HepG2 (cell line): ENCODE measurements around the gene RB1. TPM values are rescaled to one million over a fixed set of nuclear protein-coding genes. Genes with fewer than 3 reads are reported as not detected.

Source experiments
- ATAC-seq: fragments of 200-7000 bp; cut with Tn5 transposase; 3 replicates; pipeline ENCODE4 v1.9.1; 2020; ENCODE audit warnings: mild to moderate bottlenecking, moderate library complexity
- BruUV-seq: library from RNA; stranded (reverse); fragments of 400-500 nt; replicated peaks from 2 replicates; lab custom pipeline; 2021; lab: Mats Ljungman, UMichigan
- CTCF ChIA-PET: fragments of 300-600 bp; formaldehyde crosslinking; extraction: SDS; loops from one replicate; lab custom pipeline; 2021; ENCODE audit warnings: low total read pairs, inconsistent platforms, low intra/inter-chr PET ratio; lab: Yijun Ruan, JAX
- POLR2A ChIA-PET: fragments of 350-600 bp; sonication (Branson Sonifier 250); formaldehyde crosslinking; loops from one replicate; lab custom pipeline; 2020; ENCODE audit warnings: antibody characterized with exemption, inconsistent platforms; lab: Yijun Ruan, JAX
- DNase-seq: peaks from one replicate; pipeline ENCODE4 v3.0.0-alpha.2; 2015; ENCODE audit warnings: low spot score
- FAIRE-seq: peaks from 3 replicates; lab custom pipeline; 2011; peaks lifted over from hg19 to GRCh38; lab: Jason Lieb, UNC
- H2AFZ ChIP-seq: one replicate; pipeline ENCODE4 v1.6.1; 2011; ENCODE audit warnings: low read length, inconsistent platforms
- H3K27ac ChIP-seq: fragments of 300-600 bp; 3 replicates; pipeline ENCODE4 v1.8.0; 2011; ENCODE audit warnings: mixed run types, mild to moderate bottlenecking, mixed read lengths, low read length, inconsistent platforms; ENCODE audit not compliant: insufficient read depth; ENCODE audit errors: extremely low read length
- H3K27me3 ChIP-seq, 2 experiments: fragments of 200-600 bp in 1 of 2; 2 replicates in 1 of 2; 3 replicates in 1 of 2; pipeline versions ENCODE4 v1.6.0 to v1.8.0; 2011; ENCODE audit warnings: low read length in 2 of 2, mild to moderate bottlenecking in 2 of 2, moderate library complexity in 2 of 2, inconsistent platforms in 1 of 2; ENCODE audit not compliant: insufficient read depth in 2 of 2, control insufficient read depth in 1 of 2
- H3K36me3 ChIP-seq, 2 experiments: fragments of 200-600 bp in 1 of 2; replicated peaks in 1 of 2; 2 replicates in 1 of 2; 3 replicates in 1 of 2; pipeline versions ENCODE4 v1.5.1 to v1.8.0; 2011; ENCODE audit warnings: low read length in 2 of 2, inconsistent platforms in 1 of 2; ENCODE audit not compliant: insufficient read depth in 2 of 2, control insufficient read depth in 1 of 2
- H3K4me1 ChIP-seq: 2 replicates; pipeline ENCODE4 v1.5.1; 2012; ENCODE audit warnings: low read length, inconsistent platforms; ENCODE audit not compliant: insufficient read depth
- H3K4me2 ChIP-seq: 2 replicates; pipeline ENCODE4 v1.6.0; 2011; ENCODE audit warnings: low read depth, low read length, inconsistent platforms
- H3K4me3 ChIP-seq, 3 experiments: fragments of 200-600 bp in 1 of 3; sonication (generic), shearing (Covaris generic) in 1 of 3; replicated peaks in 1 of 3; 2 replicates each; pipeline ENCODE4 v1.5.1; 2011 to 2016; ENCODE audit warnings: low read length in 3 of 3, inconsistent platforms in 2 of 3, low read depth in 2 of 3, mild to moderate bottlenecking in 2 of 3, control low read depth in 1 of 3, mixed read lengths in 1 of 3; ENCODE audit not compliant: insufficient read depth in 1 of 3
- H3K79me2 ChIP-seq: one replicate; pipeline ENCODE4 v1.6.1; 2011; ENCODE audit warnings: low read length, inconsistent platforms; ENCODE audit not compliant: insufficient read depth
- H3K9ac ChIP-seq: 2 replicates; pipeline ENCODE4 v1.6.0; 2011; ENCODE audit warnings: mild to moderate bottlenecking, low read depth, low read length, inconsistent platforms; ENCODE audit not compliant: insufficient read depth
- H3K9me3 ChIP-seq: 2 replicates; pipeline ENCODE4 v1.5.1; 2012; ENCODE audit warnings: mild to moderate bottlenecking, low read length
- H4K20me1 ChIP-seq: 2 replicates; pipeline ENCODE4 v1.6.0; 2011; ENCODE audit warnings: inconsistent platforms, mild to moderate bottlenecking, low read length, moderate library complexity; ENCODE audit not compliant: insufficient read depth
- SOX6 ChIP-seq, 2 experiments: fragments of 450-650 bp in 1 of 2; sonication (generic) in 1 of 2; formaldehyde crosslinking in 1 of 2; IDR thresholded peaks; 2 replicates each; pipeline versions ENCODE4 v1.4.0 to v1.6.1; 2017 to 2020; ENCODE audit warnings: antibody characterized with exemption in 1 of 2, mild to moderate bottlenecking in 1 of 2, missing genetic modification reagents in 1 of 2
- TAF15 ChIP-seq: fragments of 200-400 bp; formaldehyde crosslinking; IDR thresholded peaks from one replicate; pipeline ENCODE4 v1.6.1; 2018; ENCODE audit warnings: mild to moderate bottlenecking, low read depth, low read length; ENCODE audit not compliant: poor library complexity, severe bottlenecking
- ZNF552 ChIP-seq: sonication (generic); formaldehyde crosslinking; IDR thresholded peaks from 2 replicates; pipeline ENCODE4 v1.9.0; 2022; ENCODE audit warnings: missing genetic modification reagents, mild to moderate bottlenecking, borderline replicate concordance
- WGBS: methylation state at CpG from one replicate; pipeline ENCODE4 v1.1.6; 2017; ENCODE audit warnings: low lambda C conversion rate; 5-methylcytosine and 5-hydroxymethylcytosine counted together
- in situ Hi-C: cut with HindIII; loops from 2 replicates; pipeline ENCODE4 v1.10.0; 2017; ENCODE audit warnings: low pct_unique_long_range_greater_than_20kb; ENCODE audit not compliant: extremely low pct_ligation_motif_present
- intact Hi-C: fragments of 100-400 bp; cut with micrococcal nuclease; formaldehyde crosslinking; loops from one replicate; pipeline ENCODE4 v1.10.0; 2022; ENCODE audit not compliant: unreplicated experiment
- polyA plus RNA-seq, 8 experiments: library from polyadenylated mRNA; depleted of rRNA in 3 of 8; stranded (reverse) in 7 of 8; unstranded in 1 of 8; fragments of >200 nt; fragmentation: Illumina TruSeq in 4 of 8; extraction: Trizol in 4 of 8; gene quantifications; 2 replicates each; pipeline versions ENCODE4 v1.2.1 to v1.2.3, GENCODE V29; 2011 to 2016; ENCODE audit warnings: low read depth in 4 of 8, missing spikeins in 1 of 8, mixed read lengths in 1 of 8; ENCODE audit not compliant: insufficient read depth in 1 of 8
- small RNA-seq, 3 experiments: library from RNA; depleted of rRNA; stranded (forward); fragments of <200 nt; gene quantifications; one replicate each; pipeline ENCODE3, GENCODE V24; 2012; ENCODE audit warnings: low read depth in 2 of 3, low replicate concordance in 1 of 3; ENCODE audit not compliant: insufficient read length in 3 of 3, insufficient read depth in 2 of 3
- total RNA-seq, 5 experiments: library from RNA; depleted of rRNA; stranded (reverse); fragments of >200 nt; fragmentation: Illumina TruSeq; extraction: Trizol; gene quantifications; 2 replicates each; pipeline ENCODE4 v1.2.3, GENCODE V29; 2016; ENCODE audit warnings: low read depth in 1 of 5
- TF ChIP-seq, protein P1 (sequence below): sonication (generic); IDR thresholded peaks from 2 replicates; pipeline ENCODE4 v1.6.1; 2016; ENCODE audit warnings: low read depth, borderline replicate concordance
- TF ChIP-seq, protein P2 (sequence below): sonication (generic); formaldehyde crosslinking; IDR thresholded peaks from 2 replicates; pipeline ENCODE4 v1.5.1; 2020; ENCODE audit warnings: missing genetic modification reagents, mild to moderate bottlenecking, borderline replicate concordance

RB1 gene
- total and polyA plus RNA-seq, 2 of the 13 experiments (the other 11 are each of a cell fraction or from before 2014, with no cell fraction given): 15.6 to 23.7 TPM

DNA sequence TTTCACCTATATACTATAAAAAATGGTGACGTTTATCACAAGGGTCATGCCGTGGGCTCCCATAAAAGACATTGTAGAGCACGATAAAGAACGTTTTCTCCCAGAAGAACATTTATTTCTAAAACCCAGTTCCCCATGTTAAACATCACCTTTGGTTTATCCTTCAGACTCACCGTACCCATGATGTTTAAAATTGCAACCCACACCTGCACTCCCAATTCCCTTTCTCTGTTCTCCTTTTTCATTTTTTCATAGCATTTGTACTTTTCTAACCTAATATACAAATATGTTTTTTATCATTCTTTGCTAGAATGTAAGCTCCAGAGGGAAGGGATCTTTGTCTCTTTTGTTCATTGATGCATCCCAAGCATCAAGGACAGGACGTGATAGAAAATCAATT, 227.3 kb downstream of the RB1 start:
- CTCF ChIA-PET: no interaction called here
- H3K79me2 ChIP-seq: no peaks in the 10 kb centered on the region
- H3K27ac ChIP-seq: no peak overlapping the region
- FAIRE-seq (no peak), DNase-seq (no peak), ATAC-seq (no peak)
- WGBS: 95% methylated on average over 6 of the region's 6 CpGs
- H4K20me1 ChIP-seq: no peaks in the 10 kb centered on the region
- peaks cover 26% of the 10 kb centered on the region for H3K4me1 ChIP-seq
- intact Hi-C loops: no loop called here
- in situ Hi-C loops: no loop called here
- no peaks in the 10 kb centered on the region for H3K9me3 ChIP-seq
- no peak overlapping the region for H3K4me2 ChIP-seq
- POLR2A ChIA-PET: no interaction called here
- no peak overlapping the region for H3K4me3 ChIP-seq
- BruUV-seq: no TSS peak
- no peak overlapping the region for H2AFZ ChIP-seq
- TF ChIP-seq, protein P1, sequence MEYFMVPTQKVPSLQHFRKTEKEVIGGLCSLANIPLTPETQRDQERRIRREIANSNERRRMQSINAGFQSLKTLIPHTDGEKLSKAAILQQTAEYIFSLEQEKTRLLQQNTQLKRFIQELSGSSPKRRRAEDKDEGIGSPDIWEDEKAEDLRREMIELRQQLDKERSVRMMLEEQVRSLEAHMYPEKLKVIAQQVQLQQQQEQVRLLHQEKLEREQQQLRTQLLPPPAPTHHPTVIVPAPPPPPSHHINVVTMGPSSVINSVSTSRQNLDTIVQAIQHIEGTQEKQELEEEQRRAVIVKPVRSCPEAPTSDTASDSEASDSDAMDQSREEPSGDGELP: no peak
- TF ChIP-seq ZNF552 (CRISPR knock-in tag) (no peak), SOX6 (IDR thresholded peaks at IDR 0.05) (no peak), SOX6 (CRISPR knock-in tag; IDR thresholded peaks at IDR 0.05) (no peak), TAF15 (no peak)
- TF ChIP-seq, protein P2, sequence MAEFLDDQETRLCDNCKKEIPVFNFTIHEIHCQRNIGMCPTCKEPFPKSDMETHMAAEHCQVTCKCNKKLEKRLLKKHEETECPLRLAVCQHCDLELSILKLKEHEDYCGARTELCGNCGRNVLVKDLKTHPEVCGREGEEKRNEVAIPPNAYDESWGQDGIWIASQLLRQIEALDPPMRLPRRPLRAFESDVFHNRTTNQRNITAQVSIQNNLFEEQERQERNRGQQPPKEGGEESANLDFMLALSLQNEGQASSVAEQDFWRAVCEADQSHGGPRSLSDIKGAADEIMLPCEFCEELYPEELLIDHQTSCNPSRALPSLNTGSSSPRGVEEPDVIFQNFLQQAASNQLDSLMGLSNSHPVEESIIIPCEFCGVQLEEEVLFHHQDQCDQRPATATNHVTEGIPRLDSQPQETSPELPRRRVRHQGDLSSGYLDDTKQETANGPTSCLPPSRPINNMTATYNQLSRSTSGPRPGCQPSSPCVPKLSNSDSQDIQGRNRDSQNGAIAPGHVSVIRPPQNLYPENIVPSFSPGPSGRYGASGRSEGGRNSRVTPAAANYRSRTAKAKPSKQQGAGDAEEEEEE (CRISPR knock-in tag): no peak
- no peaks in the 10 kb centered on the region for H3K36me3 ChIP-seq
- no peak overlapping the region for H3K9ac ChIP-seq
- no peaks in the 10 kb centered on the region; a peak in 1 of 5 replicates for H3K27me3 ChIP-seq

Small RNAs within 50 kb of the gene (small RNA-seq; reads per million reads assigned to genes)
- 0 reads per million in 3 experiments for gene RF00017

Other genes starting within 250 kb of the RB1 start
- 57.8 and 82.8 TPM in 2 replicates for gene MED4, start 208.6 kb upstream of the RB1 start, total RNA-seq (2016; rRNA removed; fragmentation: Illumina TruSeq; extraction: Trizol)
- gene MED4, start 208.6 kb upstream of the RB1 start, polyA plus RNA-seq (2011; rRNA removed): 33.6 and 49.4 TPM in 2 replicates
- 80.7 and 158 TPM in 2 replicates for gene ITM2B, start 70.5 kb upstream of the RB1 start, total RNA-seq (2016; rRNA removed; fragmentation: Illumina TruSeq; extraction: Trizol)
- gene ITM2B, start 70.5 kb upstream of the RB1 start, polyA plus RNA-seq (2011; rRNA removed): 285 and 373 TPM in 2 replicates
- 17.9 and 24.4 TPM in 2 replicates for gene LPAR6, start 109.4 kb downstream of the RB1 start, total RNA-seq (2016; rRNA removed; fragmentation: Illumina TruSeq; extraction: Trizol)
- 83.4 and 149 TPM in 2 replicates for gene LPAR6, start 109.4 kb downstream of the RB1 start, polyA plus RNA-seq (2011; rRNA removed)
- gene RCBTB2, start 229.3 kb downstream of the RB1 start, total RNA-seq (2016; rRNA removed; fragmentation: Illumina TruSeq; extraction: Trizol): 1.9 and 3.0 TPM in 2 replicates
- 1.8 and 2.7 TPM in 2 replicates for gene RCBTB2, start 229.3 kb downstream of the RB1 start, polyA plus RNA-seq (2011; rRNA removed)